MCF 10A (cell line): Measurements from ENCODE around the gene TBC1D4. TPM values are rescaled to one million over a fixed set of nuclear protein-coding genes. Genes with fewer than 3 reads are reported as not detected.
"Not testable (repeated sequence)": the region's sequence is repeated elsewhere in the genome, so short reads cannot be mapped to it uniquely, and the experiment has no call there.

Experiments
- BruUV-seq: library from RNA; stranded (reverse); fragments of 400-500 nt; replicated peaks from 2 replicates; lab custom pipeline; 2021; lab: Mats Ljungman, UMichigan
- CTCF ChIA-PET: fragments of 300-600 bp; sonication (Branson Sonifier 250); formaldehyde crosslinking; extraction: SDS; loops from one replicate; lab custom pipeline; 2021; ENCODE audit warnings: antibody characterized with exemption, inconsistent platforms; lab: Yijun Ruan, JAX
- POLR2A ChIA-PET: fragments of 300-600, 350-650 bp; sonication (Branson Sonifier 250); formaldehyde crosslinking; extraction: SDS; loops from one replicate; lab custom pipeline; 2020; ENCODE audit warnings: antibody characterized with exemption, inconsistent platforms; lab: Yijun Ruan, JAX
- DNase-seq: peaks from one replicate; pipeline ENCODE4 v3.0.0-alpha.2; 2018; ENCODE audit not compliant: unreplicated experiment
- H3K27ac Mint-ChIP-seq: one replicate; pipeline ENCODE4 v1.8.0; 2022; ENCODE audit warnings: mild to moderate bottlenecking, low read depth, mixed read lengths; ENCODE audit not compliant: unreplicated experiment
- H3K27me3 Mint-ChIP-seq: one replicate; pipeline ENCODE4 v1.8.0; 2022; ENCODE audit warnings: mixed read lengths; ENCODE audit not compliant: insufficient read depth, unreplicated experiment
- H3K36me3 Mint-ChIP-seq: one replicate; pipeline ENCODE4 v1.8.0; 2022; ENCODE audit warnings: mild to moderate bottlenecking, moderate library complexity, mixed read lengths; ENCODE audit not compliant: insufficient read depth, unreplicated experiment
- H3K4me1 Mint-ChIP-seq: one replicate; pipeline ENCODE4 v1.8.0; 2022; ENCODE audit warnings: mixed read lengths; ENCODE audit not compliant: insufficient read depth, unreplicated experiment
- H3K4me3 Mint-ChIP-seq: one replicate; pipeline ENCODE4 v1.8.0; 2022; ENCODE audit warnings: mild to moderate bottlenecking, moderate library complexity, mixed read lengths; ENCODE audit not compliant: unreplicated experiment
- H3K9me3 Mint-ChIP-seq: one replicate; pipeline ENCODE4 v1.8.0; 2022; ENCODE audit warnings: mixed read lengths; ENCODE audit not compliant: unreplicated experiment
- intact Hi-C: fragments of 100-400 bp; cut with micrococcal nuclease; formaldehyde crosslinking; loops from 2 replicates; pipeline ENCODE4 v1.14.1; 2022
- total RNA-seq: library from RNA; stranded (reverse); gene quantifications from 2 replicates; pipeline ENCODE4 v1.2.3, GENCODE V29; 2022
- TF ChIP-seq, protein P1 (sequence below): fragments of 200-600 bp; IDR thresholded peaks from one replicate; pipeline ENCODE4 v1.8.0; 2022; ENCODE audit warnings: antibody characterized with exemption, mild to moderate bottlenecking; ENCODE audit not compliant: unreplicated experiment

Gene TBC1D4
- total RNA-seq, 1 experiment from 2014 or later = 9.3 TPM

DNA sequence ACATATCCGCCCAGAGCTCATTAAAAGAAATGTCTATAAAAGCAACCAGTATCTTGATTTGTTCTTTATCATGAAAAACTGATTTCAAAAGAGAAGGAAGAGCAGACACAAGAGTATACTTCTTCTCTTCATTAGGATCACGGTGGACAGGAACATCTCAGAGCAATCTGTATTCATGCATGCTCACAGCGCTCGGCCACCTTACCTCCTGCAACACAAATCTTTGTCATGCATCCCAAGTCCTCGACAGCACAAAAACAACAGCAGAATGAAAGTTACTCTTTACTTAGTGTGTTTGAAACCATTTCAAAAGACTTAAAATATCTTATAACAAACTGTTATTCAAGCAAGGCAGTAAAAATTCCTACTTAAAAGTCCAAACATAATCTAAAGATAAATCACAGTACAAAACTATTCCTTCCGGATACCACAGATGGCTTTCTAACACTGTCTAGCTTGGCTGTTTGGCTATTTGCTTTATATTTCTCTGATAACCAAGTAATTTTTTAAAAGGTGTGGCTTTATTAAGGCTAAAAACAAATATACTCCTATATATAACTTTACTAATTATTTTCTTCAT is 174.5 kb downstream of the TBC1D4 start:
- TF ChIP-seq, protein P1, sequence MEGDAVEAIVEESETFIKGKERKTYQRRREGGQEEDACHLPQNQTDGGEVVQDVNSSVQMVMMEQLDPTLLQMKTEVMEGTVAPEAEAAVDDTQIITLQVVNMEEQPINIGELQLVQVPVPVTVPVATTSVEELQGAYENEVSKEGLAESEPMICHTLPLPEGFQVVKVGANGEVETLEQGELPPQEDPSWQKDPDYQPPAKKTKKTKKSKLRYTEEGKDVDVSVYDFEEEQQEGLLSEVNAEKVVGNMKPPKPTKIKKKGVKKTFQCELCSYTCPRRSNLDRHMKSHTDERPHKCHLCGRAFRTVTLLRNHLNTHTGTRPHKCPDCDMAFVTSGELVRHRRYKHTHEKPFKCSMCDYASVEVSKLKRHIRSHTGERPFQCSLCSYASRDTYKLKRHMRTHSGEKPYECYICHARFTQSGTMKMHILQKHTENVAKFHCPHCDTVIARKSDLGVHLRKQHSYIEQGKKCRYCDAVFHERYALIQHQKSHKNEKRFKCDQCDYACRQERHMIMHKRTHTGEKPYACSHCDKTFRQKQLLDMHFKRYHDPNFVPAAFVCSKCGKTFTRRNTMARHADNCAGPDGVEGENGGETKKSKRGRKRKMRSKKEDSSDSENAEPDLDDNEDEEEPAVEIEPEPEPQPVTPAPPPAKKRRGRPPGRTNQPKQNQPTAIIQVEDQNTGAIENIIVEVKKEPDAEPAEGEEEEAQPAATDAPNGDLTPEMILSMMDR = no peak
- ChIA-PET CTCF (interaction anchor here (0.6 to 0.9 kb wide), 2 partner anchors 23 to 360 kb away, joined by 3 read pairs; no protein-coding TSS in a partner anchor), POLR2A (no interaction called here)
- Mint-ChIP-seq H3K27me3 (no peaks in the 10 kb centered on the region), H3K4me1 (no peaks in the 10 kb centered on the region), H3K4me3 (no peak overlapping the region), H3K27ac (no peak overlapping the region), H3K36me3 (peaks cover 14% of the 10 kb centered on the region), H3K9me3 (peaks cover 15% of the 10 kb centered on the region)
- BruUV-seq = no TSS peak
- no peak for DNase-seq
- intact Hi-C loops = no loop called here

DNA sequence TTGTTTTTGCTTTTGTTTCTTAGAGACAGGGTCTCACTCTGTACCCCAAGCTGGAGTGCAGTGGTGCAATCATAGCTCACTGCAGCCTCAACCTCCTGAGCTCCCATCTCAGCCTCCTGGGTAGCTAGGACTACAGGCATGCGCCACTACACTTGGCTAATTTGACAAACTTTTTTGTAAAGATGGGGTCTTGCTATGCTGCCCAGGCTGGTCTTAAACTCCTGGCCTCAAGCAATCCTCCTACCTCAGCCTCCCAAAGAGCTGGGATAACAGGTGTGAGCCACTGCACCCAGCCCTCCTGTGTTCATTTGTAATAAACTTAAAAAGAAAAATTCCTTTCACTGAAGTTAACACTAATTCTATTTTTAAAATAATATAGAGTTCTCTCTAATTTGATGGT is 175.0 kb downstream of the TBC1D4 start:
- BruUV-seq, intact Hi-C loops, H3K4me1 Mint-ChIP-seq, DNase-seq, POLR2A ChIA-PET, H3K27me3 Mint-ChIP-seq, H3K4me3 Mint-ChIP-seq, H3K27ac Mint-ChIP-seq: not testable (repeated sequence)
- peaks cover 15% of the 10 kb centered on the region for H3K9me3 Mint-ChIP-seq
- CTCF ChIA-PET = interaction anchor here (0.9 kb wide), 1 partner anchor 23 kb away, joined by 3 read pairs; no protein-coding TSS in a partner anchor
- H3K36me3 Mint-ChIP-seq = peaks cover 14% of the 10 kb centered on the region

DNA sequence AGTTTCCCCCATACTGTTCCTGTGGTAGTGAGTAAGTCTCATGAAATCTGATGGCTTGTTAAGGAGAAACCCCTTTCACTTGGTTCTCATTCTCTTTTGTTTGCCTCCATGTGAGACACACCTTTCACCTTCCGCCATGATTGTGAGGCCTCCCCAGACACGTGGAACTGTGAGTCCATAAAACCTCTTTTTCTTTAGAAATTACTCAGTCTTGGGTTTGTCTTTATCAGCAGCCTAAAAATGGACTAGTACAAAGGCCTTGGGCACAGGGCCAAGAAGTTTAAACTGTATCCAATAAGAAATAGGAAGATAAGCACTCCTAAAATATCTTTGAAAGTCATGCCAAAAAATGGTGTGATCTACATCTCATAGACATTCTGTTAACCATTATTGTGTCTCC is 176.9 kb downstream of the TBC1D4 start:
- TF ChIP-seq, protein P1 = no peak
- Mint-ChIP-seq H3K27ac (no peak overlapping the region), H3K9me3 (peaks cover 8% of the 10 kb centered on the region), H3K27me3 (no peaks in the 10 kb centered on the region), H3K4me3 (no peak overlapping the region), H3K36me3 (peaks cover 12% of the 10 kb centered on the region), H3K4me1 (peaks cover 8% of the 10 kb centered on the region)
- intact Hi-C loops = no loop called here
- no peak for DNase-seq
- CTCF ChIA-PET = no interaction called here
- POLR2A ChIA-PET = no interaction called here
- no TSS peak for BruUV-seq

DNA sequence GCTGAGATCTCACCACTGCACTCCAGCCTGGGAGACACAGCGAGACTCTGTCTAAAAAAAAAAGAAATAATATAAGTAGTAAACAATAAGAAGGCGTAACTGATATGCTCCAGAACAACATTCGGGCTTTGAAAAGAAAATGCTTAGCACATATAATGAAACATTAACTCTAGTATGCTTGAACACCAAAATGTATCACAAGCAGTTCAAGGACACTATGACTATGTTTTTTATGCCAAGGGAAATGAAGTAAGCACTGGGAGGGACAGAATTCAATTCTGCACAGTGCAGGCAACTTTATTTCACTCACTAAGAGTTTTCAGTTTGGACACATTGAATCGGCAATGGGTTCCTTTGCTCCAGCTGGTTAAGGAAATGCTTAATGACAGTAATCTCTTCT is 178.7 kb downstream of the TBC1D4 start:
- BruUV-seq = no TSS peak
- ChIA-PET POLR2A (no interaction called here), CTCF (interaction anchor here (0.6 to 0.7 kb wide), 2 partner anchors 459 to 1478 kb away, joined by 3 read pairs; no protein-coding TSS in a partner anchor)
- peaks cover 9% of the 10 kb centered on the region for H3K4me1 Mint-ChIP-seq
- H3K27ac Mint-ChIP-seq = no peak overlapping the region
- no peak for DNase-seq
- H3K27me3 Mint-ChIP-seq = no peaks in the 10 kb centered on the region
- TF ChIP-seq, protein P1 = no peak
- H3K4me3 Mint-ChIP-seq = no peak overlapping the region
- H3K36me3 Mint-ChIP-seq = peaks cover 7% of the 10 kb centered on the region
- intact Hi-C loops = no loop called here
- H3K9me3 Mint-ChIP-seq = peaks cover 8% of the 10 kb centered on the region
